ENCODE results near the gene GALP. TPM values are rescaled to one million over a fixed set of nuclear protein-coding genes. Genes with fewer than 3 reads are reported as not detected.

Gene GALP
- total RNA-seq, 1 experiment from 2014 or later = not detected

GRCh38 chr19:56142087-56142787, 33.6 kb upstream of the GALP start:
- H3K9me2 ChIP-seq (replicated peaks; ENCODE audit: low read length) = no peaks in the 10 kb centered on the region
- H3K4me1 ChIP-seq (ENCODE audit: insufficient read depth, low read length) = peaks cover 21% of the 10 kb centered on the region
- no peaks in the 10 kb centered on the region for H3K36me3 ChIP-seq (ENCODE audit: low read depth, low read length)
- DNase-seq = peak; percentile 75
- no peaks in the 10 kb centered on the region for H3K9me3 ChIP-seq (ENCODE audit: low read length)
- H3K27me3 ChIP-seq (ENCODE audit: low read length) = no peaks in the 10 kb centered on the region
- H3K9ac ChIP-seq (ENCODE audit: low read length) = peak overlapping the region; percentile 49
- TSS peak; percentile 40 for BruUV-seq (replicated peaks)
- ATAC-seq = 0 out of 2 replicates have a peak, but pooled peaks have one; percentile 1
- POLR2A ChIA-PET (ENCODE audit: unreplicated experiment) = no interaction called here
- CTCF ChIA-PET = interaction anchor here (0.6 kb wide), 1 partner anchor 191 kb away, joined by 8 read pairs; no protein-coding TSS in a partner anchor
- H3K4me3 ChIP-seq (ENCODE audit: low read length) = peak overlapping the region; percentile 80
- intact Hi-C loops (cut with micrococcal nuclease) = loop anchor here (5.0 kb wide), 1 partner anchor 335 kb away; the partner anchor contains the start of gene ZNF667
- peak overlapping the region; percentile 31 for H3K27ac ChIP-seq (ENCODE audit: low read length)
- TF ChIP-seq EZH2 (IDR thresholded peaks at IDR 0.05; ENCODE audit: low read length, unreplicated experiment) (no peak), CTCF (conservative IDR thresholded peaks at IDR 0.05; ENCODE audit: low read depth, low read length) (no peak), EZH2phosphoT487 (IDR thresholded peaks at IDR 0.05; ENCODE audit: borderline replicate concordance, low read length) (no peak)
- peak overlapping the region; percentile 91 for H3K4me2 ChIP-seq (ENCODE audit: low read length)
- no peaks in the 10 kb centered on the region for H4K20me1 ChIP-seq (ENCODE audit: low read length)
- peaks cover 44% of the 10 kb centered on the region for H3K79me2 ChIP-seq (ENCODE audit: low read length)
- H2AFZ ChIP-seq (ENCODE audit: low read length) = peak overlapping the region; percentile 71
- H3F3A ChIP-seq (ENCODE audit: low read length, unreplicated experiment) = no peaks in the 10 kb centered on the region

GRCh38 chr19:56142897-56143434, 32.8 kb upstream of the GALP start:
- Histone ChIP-seq H3K9me3 (ENCODE audit: low read length) (no peaks in the 10 kb centered on the region), H3K9ac (ENCODE audit: low read length) (no peak overlapping the region), H3K27ac (ENCODE audit: low read length) (peak overlapping the region; percentile 31; the same call in 1 of the 2 replicates), H3K27me3 (ENCODE audit: low read length) (no peaks in the 10 kb centered on the region), H3K4me1 (ENCODE audit: insufficient read depth, low read length) (peaks cover 21% of the 10 kb centered on the region), H3K79me2 (ENCODE audit: low read length) (peaks cover 44% of the 10 kb centered on the region), H2AFZ (ENCODE audit: low read length) (no peak overlapping the region), H3K9me2 (replicated peaks; ENCODE audit: low read length) (no peaks in the 10 kb centered on the region), H3K4me2 (ENCODE audit: low read length) (peak overlapping the region; percentile 91), H4K20me1 (ENCODE audit: low read length) (no peaks in the 10 kb centered on the region), H3K36me3 (ENCODE audit: low read depth, low read length) (no peaks in the 10 kb centered on the region; the same call in 1 of the 2 replicates), H3F3A (ENCODE audit: low read length, unreplicated experiment) (no peaks in the 10 kb centered on the region), H3K4me3 (ENCODE audit: low read length) (peak overlapping the region; percentile 80; the same call in 1 of the 2 replicates)
- no peak for DNase-seq
- CTCF ChIA-PET = no interaction called here
- no TSS peak for BruUV-seq (replicated peaks)
- no peak for TF ChIP-seq EZH2phosphoT487 (IDR thresholded peaks at IDR 0.05; ENCODE audit: borderline replicate concordance, low read length)
- no peak for TF ChIP-seq CTCF (conservative IDR thresholded peaks at IDR 0.05; ENCODE audit: low read depth, low read length)
- TF ChIP-seq EZH2 (IDR thresholded peaks at IDR 0.05; ENCODE audit: low read length, unreplicated experiment) = no peak
- no peak for ATAC-seq
- POLR2A ChIA-PET (ENCODE audit: unreplicated experiment) = no interaction called here
- intact Hi-C loops (cut with micrococcal nuclease) = loop anchor here (5.0 kb wide), 1 partner anchor 334 kb away; the partner anchor contains the start of gene ZNF667

GRCh38 chr19:56144376-56144775, 31.4 kb upstream of the GALP start:
- H3K36me3 ChIP-seq (ENCODE audit: low read depth, low read length) = peaks cover 4% of the 10 kb centered on the region; the same call in 1 of the 2 replicates
- CTCF ChIA-PET = no interaction called here
- TF ChIP-seq EZH2phosphoT487 (IDR thresholded peaks at IDR 0.05; ENCODE audit: borderline replicate concordance, low read length) (no peak), CTCF (conservative IDR thresholded peaks at IDR 0.05; ENCODE audit: low read depth, low read length) (no peak), EZH2 (IDR thresholded peaks at IDR 0.05; ENCODE audit: low read length, unreplicated experiment) (no peak)
- intact Hi-C loops (cut with micrococcal nuclease) = loop anchor here (5.0 kb wide), 1 partner anchor 333 kb away; the partner anchor contains the start of gene ZNF667
- POLR2A ChIA-PET (ENCODE audit: unreplicated experiment) = no interaction called here
- H3K4me3 ChIP-seq (ENCODE audit: low read length) = no peak overlapping the region
- DNase-seq (no peak), ATAC-seq (no peak)
- H3K9me3 ChIP-seq (ENCODE audit: low read length) = no peaks in the 10 kb centered on the region
- no peaks in the 10 kb centered on the region for H3F3A ChIP-seq (ENCODE audit: low read length, unreplicated experiment)
- H3K79me2 ChIP-seq (ENCODE audit: low read length) = peaks cover 44% of the 10 kb centered on the region
- no peaks in the 10 kb centered on the region for H4K20me1 ChIP-seq (ENCODE audit: low read length)
- H2AFZ ChIP-seq (ENCODE audit: low read length) = no peak overlapping the region
- H3K4me1 ChIP-seq (ENCODE audit: insufficient read depth, low read length) = peaks cover 21% of the 10 kb centered on the region
- no peak overlapping the region for H3K27ac ChIP-seq (ENCODE audit: low read length)
- H3K27me3 ChIP-seq (ENCODE audit: low read length) = no peaks in the 10 kb centered on the region
- no peaks in the 10 kb centered on the region for H3K9me2 ChIP-seq (replicated peaks; ENCODE audit: low read length)
- H3K4me2 ChIP-seq (ENCODE audit: low read length) = no peak overlapping the region
- BruUV-seq (replicated peaks) = no TSS peak
- no peak overlapping the region for H3K9ac ChIP-seq (ENCODE audit: low read length)
